T-cell (primary cell): ENCODE results near the gene VAV2. TPM values are rescaled to one million over a fixed set of nuclear protein-coding genes. Genes with fewer than 3 reads are reported as not detected.

Experiments used
- ATAC-seq, 4 experiments: fragments of 200-7000 bp in 3 of 4; fragments of 150-1000 bp in 1 of 4; cut with Tn5 transposase; replicated peaks in 1 of 4; 1 replicate in 3 of 4; 2 replicates in 1 of 4; pipeline ENCODE4 v1.10.0; 2021; ENCODE audit warnings: moderate library complexity in 3 of 4, mild to moderate bottlenecking in 2 of 4, moderate number of reproducible peaks in 1 of 4
- CTCF ChIA-PET, 2 donors: fragments of 300-600 bp; sonication (Branson Sonifier 250); formaldehyde crosslinking; loops; one replicate each; lab custom pipeline; 2022; ENCODE audit warnings: antibody characterized with exemption in 2 of 2; lab: Charles Lee
- POLR2A ChIA-PET, 2 donors: fragments of 300-600 bp; sonication (Branson Sonifier 250); formaldehyde crosslinking; loops; one replicate each; lab custom pipeline; 2022; ENCODE audit warnings: antibody characterized with exemption in 2 of 2; lab: Charles Lee
- DNase-seq, 35 experiments: peaks; one replicate each; pipeline versions ENCODE4 v3.0.0 to v3.0.0-alpha.2; 2013 to 2023
- H3K27ac ChIP-seq: one replicate; pipeline ENCODE4 v1.5.1; 2013; ENCODE audit warnings: low read length
- H3K27me3 ChIP-seq, 2 experiments: replicated peaks in 1 of 2; 1 replicate in 1 of 2; 2 replicates in 1 of 2; pipeline versions ENCODE4 v1.6.1 to v1.7.0; 2013; ENCODE audit warnings: low read length in 1 of 2, mixed read lengths in 1 of 2; ENCODE audit not compliant: control insufficient read depth in 2 of 2, insufficient read depth in 2 of 2; ENCODE audit errors: extremely low read depth in 1 of 2
- H3K36me3 ChIP-seq, 2 donors: 1 replicate in 1 of 2; 2 replicates in 1 of 2; pipeline versions ENCODE4 v1.6.1 to v1.7.0; 2013; ENCODE audit warnings: low read length in 1 of 2; ENCODE audit not compliant: control insufficient read depth in 2 of 2, insufficient read depth in 1 of 2; ENCODE audit errors: extremely low read depth in 1 of 2
- H3K4me1 ChIP-seq, 2 experiments: 1 replicate in 1 of 2; 2 replicates in 1 of 2; pipeline versions ENCODE4 v1.6.1 to v1.7.0; 2013; ENCODE audit warnings: low read length in 2 of 2, mixed read lengths in 1 of 2; ENCODE audit not compliant: insufficient read depth in 2 of 2, control insufficient read depth in 1 of 2; ENCODE audit errors: extremely low read depth in 1 of 2
- H3K4me3 ChIP-seq, 2 donors: 1 replicate in 1 of 2; 2 replicates in 1 of 2; pipeline versions ENCODE4 v1.5.1 to v1.7.0; 2013; ENCODE audit warnings: mild to moderate bottlenecking in 2 of 2, low read length in 1 of 2, moderate library complexity in 1 of 2; ENCODE audit not compliant: control insufficient read depth in 1 of 2; ENCODE audit errors: extremely low read depth in 1 of 2
- H3K9me3 ChIP-seq: 2 replicates; pipeline ENCODE4 v1.7.0; 2013
- H3K27ac Mint-ChIP-seq, 2 donors: one replicate each; pipeline ENCODE4 v1.8.0; 2020 to 2021; ENCODE audit warnings: mild to moderate bottlenecking in 2 of 2, mixed read lengths in 2 of 2
- H3K27me3 Mint-ChIP-seq, 2 donors: one replicate each; pipeline ENCODE4 v1.8.0; 2021 to 2022; ENCODE audit warnings: mixed read lengths in 2 of 2
- H3K36me3 Mint-ChIP-seq: one replicate; pipeline ENCODE4 v1.8.0; 2021; ENCODE audit warnings: mixed read lengths
- H3K4me1 Mint-ChIP-seq, 3 donors: one replicate each; pipeline ENCODE4 v1.8.0; 2020 to 2022; ENCODE audit warnings: mixed read lengths in 3 of 3, mild to moderate bottlenecking in 1 of 3
- H3K4me3 Mint-ChIP-seq, 3 donors: one replicate each; pipeline ENCODE4 v1.8.0; 2020 to 2022; ENCODE audit warnings: mild to moderate bottlenecking in 3 of 3, mixed read lengths in 3 of 3, moderate library complexity in 3 of 3
- H3K9me3 Mint-ChIP-seq, 3 donors: one replicate each; pipeline ENCODE4 v1.8.0; 2020 to 2022; ENCODE audit warnings: mixed read lengths in 3 of 3
- WGBS: methylation state at CpG from one replicate; pipeline ENCODE4 v1.1.5; 2013; ENCODE audit warnings: missing lambda C conversion rate; ENCODE audit not compliant: insufficient coverage; 5-methylcytosine and 5-hydroxymethylcytosine counted together
- total RNA-seq, 35 experiments: library from RNA in 6 of 35; stranded (reverse) in 6 of 35; fragments of 120-200 nt in 1 of 35; gene quantifications; one replicate each; pipeline versions ENCODE4 v1.2.1 to v1.2.4 and lab custom pipeline; 2013 to 2026

VAV2 gene
- total RNA-seq, 5 donors from 2014 or later (not counting 1 experiment from before 2014, with no cell fraction given) = 1.2 to 7.5 (median 4.9) TPM

- Mint-ChIP-seq H3K27ac (no peak overlapping the region), H3K27me3 (no peaks in the 10 kb centered on the region), H3K36me3 (no peaks in the 10 kb centered on the region), H3K4me3 (no peak overlapping the region), H3K9me3 (no peaks in the 10 kb centered on the region), H3K4me1 (peaks cover 0 to 2% (median 0%) of the 10 kb centered on the region in 3 donors)
- ChIA-PET POLR2A (no interaction called here), CTCF (no interaction called here)
- H3K9me3 ChIP-seq = no peaks in the 10 kb centered on the region
- ATAC-seq (no peak), DNase-seq (no peak)
- H3K4me1 ChIP-seq = no peaks in the 10 kb centered on the region
- no peak overlapping the region for H3K4me3 ChIP-seq
- H3K27me3 ChIP-seq = no peaks in the 10 kb centered on the region
- no peaks in the 10 kb centered on the region for H3K36me3 ChIP-seq
- H3K27ac ChIP-seq = no peak overlapping the region
- 81% methylated on average over 7 of the region's 13 CpGs for WGBS
Observed at GRCh38 chr9:133945314-133945975, 46.7 kb downstream of the VAV2 start.

- no peaks in the 10 kb centered on the region for H3K27me3 Mint-ChIP-seq
- Histone ChIP-seq H3K27me3 (no peaks in the 10 kb centered on the region), H3K36me3 (no peaks in the 10 kb centered on the region), H3K4me1 (no peaks in the 10 kb centered on the region), H3K27ac (no peak overlapping the region), H3K4me3 (no peak overlapping the region), H3K9me3 (no peaks in the 10 kb centered on the region)
- ChIA-PET POLR2A (no interaction called here), CTCF (no interaction called here)
- no peak overlapping the region for H3K4me3 Mint-ChIP-seq
- H3K9me3 Mint-ChIP-seq = no peaks in the 10 kb centered on the region
- H3K27ac Mint-ChIP-seq = no peak overlapping the region
- WGBS = 89% methylated on average over 14 of the region's 14 CpGs
- H3K36me3 Mint-ChIP-seq = no peaks in the 10 kb centered on the region
- H3K4me1 Mint-ChIP-seq = peaks cover 0 to 2% (median 0%) of the 10 kb centered on the region in 3 donors
- ATAC-seq (no peak), DNase-seq (no peak)
Observed at GRCh38 chr9:133944746-133945135, 47.4 kb downstream of the VAV2 start.

GRCh38 chr9:133943781-133944745 lies 48.1 kb downstream of the VAV2 start:
- Mint-ChIP-seq H3K4me3 (no peak overlapping the region), H3K36me3 (no peaks in the 10 kb centered on the region), H3K27ac (no peak overlapping the region), H3K27me3 (no peaks in the 10 kb centered on the region), H3K9me3 (no peaks in the 10 kb centered on the region), H3K4me1 (peaks cover 0 to 2% (median 0%) of the 10 kb centered on the region in 3 donors)
- H3K27ac ChIP-seq = no peak overlapping the region
- H3K4me3 ChIP-seq = no peak overlapping the region
- H3K4me1 ChIP-seq = no peaks in the 10 kb centered on the region
- CTCF ChIA-PET = no interaction called here
- WGBS = 85% methylated on average over 28 of the region's 30 CpGs
- no peaks in the 10 kb centered on the region for H3K36me3 ChIP-seq
- ATAC-seq (no peak), DNase-seq (no peak)
- POLR2A ChIA-PET = no interaction called here
- no peaks in the 10 kb centered on the region for H3K27me3 ChIP-seq
- no peaks in the 10 kb centered on the region for H3K9me3 ChIP-seq

GRCh38 chr9:133943036-133943780 lies 48.9 kb downstream of the VAV2 start:
- H3K36me3 Mint-ChIP-seq = no peaks in the 10 kb centered on the region
- no peak overlapping the region for H3K27ac Mint-ChIP-seq
- no peaks in the 10 kb centered on the region for H3K36me3 ChIP-seq
- H3K27me3 Mint-ChIP-seq = no peaks in the 10 kb centered on the region
- H3K27me3 ChIP-seq = no peaks in the 10 kb centered on the region
- DNase-seq (no peak), ATAC-seq (no peak)
- no peak overlapping the region for H3K27ac ChIP-seq
- ChIA-PET POLR2A (no interaction called here), CTCF (no interaction called here)
- no peak overlapping the region for H3K4me3 ChIP-seq
- no peaks in the 10 kb centered on the region for H3K9me3 Mint-ChIP-seq
- no peak overlapping the region for H3K4me3 Mint-ChIP-seq
- peaks cover 0 to 2% (median 0%) of the 10 kb centered on the region in 3 donors for H3K4me1 Mint-ChIP-seq
- no peaks in the 10 kb centered on the region for H3K4me1 ChIP-seq
- 87% methylated on average over 16 of the region's 17 CpGs for WGBS
- no peaks in the 10 kb centered on the region for H3K9me3 ChIP-seq

GRCh38 chr9:133942206-133942975 lies 49.7 kb downstream of the VAV2 start:
- Histone ChIP-seq H3K9me3 (no peaks in the 10 kb centered on the region), H3K4me1 (no peaks in the 10 kb centered on the region), H3K4me3 (no peak overlapping the region), H3K27me3 (no peaks in the 10 kb centered on the region), H3K36me3 (no peaks in the 10 kb centered on the region), H3K27ac (no peak overlapping the region)
- Mint-ChIP-seq H3K27me3 (no peaks in the 10 kb centered on the region), H3K27ac (no peak overlapping the region), H3K36me3 (no peaks in the 10 kb centered on the region), H3K4me1 (peaks cover 0 to 2% (median 0%) of the 10 kb centered on the region in 3 donors), H3K9me3 (no peaks in the 10 kb centered on the region), H3K4me3 (no peak overlapping the region)
- 92% methylated on average over 25 of the region's 27 CpGs for WGBS
- no peak for DNase-seq
- CTCF ChIA-PET = no interaction called here
- ATAC-seq = no peak
- POLR2A ChIA-PET = no interaction called here

GRCh38 chr9:133939845-133940244 lies 52.3 kb downstream of the VAV2 start:
- no peaks in the 10 kb centered on the region for H3K36me3 ChIP-seq
- POLR2A ChIA-PET = no interaction called here
- WGBS = 88% methylated on average over 8 of the region's 12 CpGs
- Mint-ChIP-seq H3K27me3 (no peaks in the 10 kb centered on the region), H3K4me1 (no peaks in the 10 kb centered on the region), H3K4me3 (no peak overlapping the region), H3K9me3 (no peaks in the 10 kb centered on the region), H3K36me3 (no peaks in the 10 kb centered on the region), H3K27ac (no peak overlapping the region)
- no peaks in the 10 kb centered on the region for H3K27me3 ChIP-seq
- no peaks in the 10 kb centered on the region for H3K9me3 ChIP-seq
- CTCF ChIA-PET = no interaction called here
- DNase-seq = no peak
- no peak for ATAC-seq
- no peak overlapping the region for H3K4me3 ChIP-seq
- no peak overlapping the region for H3K27ac ChIP-seq
- no peaks in the 10 kb centered on the region for H3K4me1 ChIP-seq
